Activated CD8-positive, alpha-beta memory T cell treated with anti-CD3 and anti-CD28 coated beads for 4 hours (primary cell): ENCODE results near the gene FGF19.

ENCODE experiments used
- DNase-seq, 2 donors: peaks; one replicate each; pipeline ENCODE4 v3.0.0-alpha.2; 2020; ENCODE audit warnings: low read depth in 2 of 2

FGF19 gene, protein sequence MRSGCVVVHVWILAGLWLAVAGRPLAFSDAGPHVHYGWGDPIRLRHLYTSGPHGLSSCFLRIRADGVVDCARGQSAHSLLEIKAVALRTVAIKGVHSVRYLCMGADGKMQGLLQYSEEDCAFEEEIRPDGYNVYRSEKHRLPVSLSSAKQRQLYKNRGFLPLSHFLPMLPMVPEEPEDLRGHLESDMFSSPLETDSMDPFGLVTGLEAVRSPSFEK

DNA sequence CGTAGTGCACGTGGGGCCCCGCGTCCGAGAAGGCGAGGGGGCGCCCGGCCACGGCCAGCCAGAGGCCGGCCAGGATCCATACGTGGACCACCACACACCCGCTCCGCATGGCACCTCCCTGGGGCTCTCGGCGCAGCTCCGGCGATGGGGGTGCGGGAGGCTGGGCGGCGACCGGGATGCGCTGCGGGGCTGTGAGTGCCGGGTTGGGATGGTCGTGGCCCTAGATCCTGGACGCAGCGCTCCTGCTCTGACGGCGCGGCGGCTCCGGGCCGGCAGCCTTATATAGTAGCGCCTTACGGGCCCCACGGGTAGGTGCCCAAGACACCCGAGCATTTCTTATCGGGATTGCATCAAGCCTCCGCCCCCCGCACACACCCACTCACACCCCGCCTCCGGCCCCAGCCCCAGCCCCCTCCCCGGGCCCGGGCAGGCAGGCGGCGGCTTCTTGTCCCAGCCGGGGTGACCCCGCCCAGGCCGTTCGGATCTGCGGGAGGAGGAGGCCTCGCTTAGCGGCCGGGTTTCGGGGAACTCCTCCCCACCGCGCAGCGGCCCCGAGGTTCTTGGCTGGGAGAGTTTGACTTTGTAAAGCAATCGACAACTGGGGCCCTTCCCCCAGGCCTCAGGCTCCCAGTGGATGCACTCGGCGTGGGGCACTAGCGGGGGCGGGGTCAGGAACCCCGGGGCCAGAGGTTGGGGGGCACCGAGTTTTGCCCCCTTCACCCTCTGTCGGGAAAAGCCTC, at the start of gene FGF19:
Gene FGF19 (minus strand): TSS at position 255 of the 740 bp plus-strand sequence. CDS start 146 bp downstream, at position 109.
- no peak for DNase-seq

DNA sequence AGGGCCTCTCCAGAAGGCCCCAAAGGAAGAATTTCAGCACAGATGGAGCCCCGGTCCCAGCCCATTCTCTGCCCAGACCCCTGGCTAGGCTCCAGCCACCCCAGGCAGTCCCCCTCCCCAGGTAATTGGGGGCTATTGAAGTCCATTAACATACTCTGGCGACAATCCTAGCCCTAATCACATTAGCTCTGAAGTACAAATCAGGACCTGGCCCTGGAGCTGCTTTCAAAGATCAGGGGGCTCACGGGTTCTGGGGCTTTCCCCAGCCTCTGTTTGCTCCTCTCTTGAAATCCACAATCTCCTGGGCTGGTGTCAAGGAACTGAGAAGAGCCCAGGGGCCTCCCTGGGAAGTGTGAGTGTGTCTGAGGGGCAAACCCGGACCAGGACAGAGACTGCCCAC, 49.1 kb upstream of the FGF19 start:
- no peak for DNase-seq

DNA sequence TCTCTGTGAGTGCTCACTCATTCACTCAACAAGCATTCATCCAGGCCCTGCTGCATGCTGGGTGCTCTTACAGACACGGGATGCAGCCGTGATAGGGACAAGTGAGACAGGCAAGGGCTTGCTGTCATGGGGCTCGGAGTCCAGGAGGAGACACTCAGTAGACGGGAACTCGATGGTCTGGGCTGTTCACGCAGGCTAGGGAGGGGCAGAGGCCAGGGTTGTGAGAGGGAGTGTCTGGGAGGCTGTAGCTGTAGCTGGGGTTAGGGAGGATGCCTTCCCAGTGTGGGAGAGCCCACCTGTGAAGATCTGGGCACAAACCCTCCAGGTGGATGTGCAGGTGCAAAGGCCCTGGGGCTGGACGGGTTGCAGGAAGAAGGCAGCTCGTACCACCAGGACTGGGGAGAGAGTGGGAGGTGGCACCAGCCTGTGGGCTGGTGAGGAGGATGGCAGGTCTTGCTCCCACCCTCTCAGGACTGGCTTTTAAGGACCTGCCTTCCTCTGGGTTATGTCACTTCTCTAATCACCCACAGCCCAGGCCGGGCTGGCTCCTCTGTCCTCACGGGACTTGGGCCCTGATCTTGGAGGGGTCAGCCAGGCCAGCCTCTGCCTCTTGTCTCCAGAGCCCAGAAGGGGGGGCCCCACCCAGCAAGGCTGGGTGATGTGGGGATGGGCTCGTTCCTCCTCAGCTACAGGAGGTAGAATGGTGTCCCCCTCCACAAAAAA, 47.2 kb upstream of the FGF19 start:
- DNase-seq = no peak

DNA sequence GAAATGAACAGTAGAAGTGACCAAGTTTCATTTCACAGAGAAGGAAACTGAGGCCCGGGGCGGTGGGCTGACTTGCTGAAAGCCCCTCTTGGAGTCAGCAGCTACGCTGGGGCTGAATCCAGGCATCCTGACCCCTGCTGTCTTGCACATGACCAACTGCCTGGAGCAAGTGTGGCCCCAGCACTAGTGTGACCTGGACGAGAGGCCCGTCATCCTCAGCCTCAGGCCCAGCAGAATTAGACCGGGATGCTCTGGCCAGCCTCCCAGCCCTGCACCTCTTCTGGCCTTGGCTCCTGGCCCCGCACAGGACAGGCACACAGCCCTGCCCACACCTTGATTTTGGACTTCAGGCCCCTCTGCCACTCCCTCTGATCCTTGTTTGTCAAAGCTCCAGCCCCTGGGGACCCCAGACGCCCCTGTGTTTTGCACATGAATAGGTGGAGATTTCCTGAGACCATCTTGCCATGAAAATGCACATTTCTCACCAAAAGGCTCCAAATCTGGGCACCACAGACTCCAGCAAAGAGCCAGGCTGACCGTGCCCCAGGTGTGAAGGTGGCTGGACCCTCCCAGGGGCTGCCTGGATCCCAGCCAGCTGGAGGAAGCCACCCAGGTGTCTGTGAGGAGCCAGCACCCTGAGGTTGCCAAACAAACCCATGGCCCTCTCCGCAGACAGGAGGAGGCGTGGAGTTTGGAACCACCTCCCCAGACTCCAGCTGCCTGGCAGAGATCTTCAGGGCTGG, 46.5 kb upstream of the FGF19 start:
- DNase-seq = no peak

DNA sequence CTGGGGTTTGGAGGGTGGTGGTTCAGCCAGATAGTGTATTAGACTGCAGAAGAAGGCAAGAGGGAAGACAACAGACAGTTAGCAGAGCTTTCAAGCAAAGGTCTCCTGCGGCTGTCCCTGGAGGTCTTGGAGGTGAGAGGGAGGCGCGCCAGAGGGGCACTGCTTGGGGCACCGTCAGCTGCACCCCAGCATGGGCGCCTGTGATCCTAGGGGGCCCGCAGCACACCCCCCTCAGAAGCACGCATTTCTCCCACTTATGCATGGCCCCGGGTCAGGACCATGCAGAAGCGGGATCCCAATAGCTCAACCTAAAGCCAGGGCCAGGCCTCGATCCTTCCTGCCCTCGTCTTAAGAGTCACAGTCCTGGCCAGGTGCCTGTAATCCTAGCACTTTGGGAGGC, 44.8 kb upstream of the FGF19 start:
- no peak for DNase-seq

DNA sequence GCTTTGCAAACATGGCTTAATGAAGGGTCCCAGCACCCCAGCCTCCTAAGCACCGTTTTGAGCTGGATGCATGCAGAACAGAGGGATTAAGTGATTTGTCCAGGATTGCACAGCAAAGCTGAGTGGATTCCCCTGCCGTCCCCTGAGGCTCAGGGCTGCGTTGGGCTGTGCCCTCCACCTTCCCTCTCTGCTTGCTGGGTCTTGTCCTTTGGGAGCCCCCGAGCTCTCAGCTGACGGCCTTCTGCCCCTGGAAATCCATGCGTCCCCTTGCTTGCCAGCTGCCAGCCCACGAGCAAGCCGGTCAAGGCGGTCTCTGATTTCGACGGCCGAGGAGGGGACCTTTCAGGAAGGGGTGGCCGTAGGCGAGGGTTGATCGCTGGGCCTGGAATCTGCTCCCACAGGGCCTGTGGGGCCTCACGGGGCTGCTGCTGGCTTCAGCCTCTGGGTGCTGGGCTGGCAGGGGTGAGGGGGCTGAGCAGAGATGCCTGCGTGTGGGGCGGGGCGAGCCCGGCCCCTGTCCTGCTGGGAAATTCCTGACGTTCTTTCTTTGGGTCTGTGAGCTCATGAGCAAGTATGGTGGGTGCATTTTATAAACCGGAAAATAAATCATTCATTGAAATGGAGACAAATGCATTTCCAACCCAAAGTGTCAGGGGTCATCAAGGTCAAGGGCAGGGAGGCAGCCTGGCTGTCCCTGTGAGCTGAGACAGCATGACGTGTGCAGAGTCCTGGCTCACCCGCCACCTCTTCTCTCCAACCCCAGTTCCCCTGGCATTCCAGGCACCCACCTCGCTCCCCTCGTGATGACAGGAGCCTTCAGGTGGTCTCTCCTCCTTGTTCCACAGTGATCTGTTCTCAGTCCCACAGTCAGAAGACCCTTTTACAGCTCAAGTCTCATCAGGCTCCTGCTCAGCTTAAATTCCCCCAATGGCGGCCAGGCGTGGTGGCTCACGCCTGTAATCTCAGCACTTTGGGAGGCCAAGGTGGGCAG, 43.2 kb upstream of the FGF19 start:
- no peak for DNase-seq

DNA sequence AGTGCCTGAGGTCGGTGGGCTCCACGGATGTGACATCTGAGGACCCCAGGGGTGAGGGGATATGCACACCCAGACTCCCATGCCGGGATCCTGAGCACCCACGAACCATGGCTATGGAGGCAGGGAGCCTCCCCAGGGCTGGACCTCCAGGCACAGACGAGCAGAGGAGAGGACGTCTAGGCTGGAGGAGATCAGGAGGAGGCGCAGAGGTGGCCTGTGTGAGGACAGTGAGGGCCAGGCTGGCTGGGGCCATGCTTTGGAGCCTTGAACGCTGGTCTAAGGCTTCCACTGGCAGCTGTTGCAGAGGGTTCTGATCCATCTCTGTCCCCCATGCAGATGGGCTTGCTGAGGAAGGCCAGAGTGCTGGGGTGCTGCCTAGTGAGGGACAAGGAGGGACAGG, 42.3 kb upstream of the FGF19 start:
- no peak for DNase-seq

DNA sequence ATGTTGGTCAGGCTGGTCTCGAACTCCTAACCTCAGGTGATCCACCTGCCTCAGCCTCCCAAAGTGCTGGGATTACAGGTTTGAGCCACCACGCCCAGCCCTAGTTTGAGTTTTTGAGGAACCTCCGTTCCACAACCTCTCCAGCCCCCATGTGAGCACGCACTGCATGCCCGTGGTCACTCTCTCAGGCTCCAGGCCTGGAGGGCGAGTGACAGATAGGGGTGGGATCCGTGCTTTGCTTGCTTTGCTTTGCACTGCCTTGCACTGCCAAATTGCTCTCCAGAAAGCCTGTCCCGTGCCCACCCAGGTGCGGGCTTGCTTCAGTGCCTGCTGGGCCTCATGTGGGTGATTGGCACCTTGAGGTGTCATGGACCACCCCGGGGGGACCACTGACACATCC, 41.4 kb upstream of the FGF19 start:
- no peak for DNase-seq

DNA sequence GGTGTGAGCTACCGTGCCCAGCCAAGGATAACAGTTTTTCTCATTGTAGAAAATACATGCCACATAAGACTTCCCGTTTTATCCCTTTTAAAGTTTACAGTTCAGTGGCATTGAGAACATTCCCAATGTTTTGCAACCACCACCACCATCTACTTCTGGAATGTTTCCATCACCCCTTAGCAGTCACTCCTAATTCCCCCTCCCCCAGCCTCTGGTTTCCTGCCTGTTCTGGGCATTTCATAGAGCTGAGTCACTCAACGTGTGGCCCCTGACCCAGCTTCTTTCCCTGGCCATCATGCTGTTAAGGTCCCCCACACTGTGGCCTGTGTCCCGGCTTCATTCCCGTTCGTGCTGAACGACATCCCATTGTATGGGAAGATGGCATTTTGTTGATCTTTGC, 40.6 kb upstream of the FGF19 start:
- DNase-seq = no peak

DNA sequence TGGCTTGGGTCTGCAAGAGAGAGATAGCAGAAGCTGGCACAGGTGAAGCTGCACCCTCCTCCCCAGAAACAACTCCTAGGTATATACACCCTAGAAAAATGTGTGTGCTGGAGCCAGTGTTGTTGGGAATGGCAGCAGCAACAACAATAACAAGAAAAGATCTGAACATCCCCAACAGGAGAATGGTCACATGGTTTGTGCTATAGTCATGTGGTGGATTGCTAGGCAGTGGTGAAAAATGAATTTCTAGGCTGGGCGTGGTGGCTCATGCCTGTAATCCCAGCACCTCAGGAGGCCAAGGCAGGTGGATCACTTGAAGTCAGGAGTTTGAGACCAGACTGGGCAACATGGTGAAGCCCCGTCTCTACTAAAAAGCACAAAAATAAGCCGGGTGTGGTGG, 31.0 kb upstream of the FGF19 start:
- DNase-seq = no peak

DNA sequence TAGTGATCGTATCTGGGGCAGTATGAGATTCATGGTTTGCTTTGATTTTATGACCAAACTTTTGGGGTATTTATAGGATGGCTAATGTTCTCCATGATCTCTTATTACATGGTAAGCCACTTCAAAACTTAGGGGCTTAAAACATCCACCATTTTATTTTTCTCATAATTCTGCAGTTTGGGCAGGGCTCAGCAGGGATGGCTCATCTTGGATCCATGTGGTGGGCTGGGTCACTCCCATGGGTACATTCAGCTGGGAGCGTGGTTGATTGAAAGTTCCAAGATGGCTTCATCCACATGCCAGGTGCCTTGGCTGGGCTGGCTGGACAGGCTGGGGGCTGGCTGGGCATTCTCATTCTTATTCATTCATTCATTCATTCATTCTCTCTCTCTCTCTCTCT, 30.5 kb upstream of the FGF19 start:
- no peak for DNase-seq

DNA sequence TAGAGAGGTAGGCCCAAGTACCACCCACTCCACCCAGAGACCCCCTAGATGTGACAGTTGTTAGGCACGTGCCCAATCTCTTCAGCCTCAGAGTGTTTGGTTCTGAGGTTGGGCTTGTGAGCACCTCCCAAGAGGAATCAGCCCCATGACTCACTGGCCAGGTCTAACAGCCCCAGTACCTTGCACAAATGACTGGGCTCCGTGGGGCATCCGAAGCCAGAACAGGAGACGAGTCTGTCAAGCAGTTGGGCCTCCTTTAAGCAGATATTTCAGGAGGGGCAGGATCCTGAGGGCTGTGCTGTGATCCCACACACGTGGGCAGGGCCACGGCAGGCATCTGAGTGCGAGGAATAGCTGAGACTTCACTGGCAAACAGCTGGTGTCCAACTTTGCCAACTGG, 29.1 kb upstream of the FGF19 start:
- no peak for DNase-seq

DNA sequence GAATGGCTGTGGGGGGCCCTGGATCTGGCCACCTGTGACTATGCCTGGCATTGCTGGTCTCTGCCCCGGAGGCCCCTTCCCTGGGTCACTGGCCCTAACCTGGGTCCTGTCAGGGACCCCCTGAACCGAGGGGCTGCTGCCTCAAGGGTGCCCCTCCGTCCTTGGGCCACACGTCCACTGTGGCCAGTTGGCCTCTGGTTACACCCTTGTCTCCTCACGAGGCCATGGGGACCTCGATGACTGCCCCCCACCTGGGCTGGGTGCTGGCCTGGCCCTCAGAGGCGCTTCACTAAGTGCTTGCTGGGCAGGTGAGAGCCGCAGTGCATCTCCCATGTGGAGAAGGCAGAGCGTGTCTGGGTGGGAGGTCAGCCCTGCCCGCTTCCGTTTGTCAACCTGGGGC, 27.3 kb upstream of the FGF19 start:
- no peak for DNase-seq

DNA sequence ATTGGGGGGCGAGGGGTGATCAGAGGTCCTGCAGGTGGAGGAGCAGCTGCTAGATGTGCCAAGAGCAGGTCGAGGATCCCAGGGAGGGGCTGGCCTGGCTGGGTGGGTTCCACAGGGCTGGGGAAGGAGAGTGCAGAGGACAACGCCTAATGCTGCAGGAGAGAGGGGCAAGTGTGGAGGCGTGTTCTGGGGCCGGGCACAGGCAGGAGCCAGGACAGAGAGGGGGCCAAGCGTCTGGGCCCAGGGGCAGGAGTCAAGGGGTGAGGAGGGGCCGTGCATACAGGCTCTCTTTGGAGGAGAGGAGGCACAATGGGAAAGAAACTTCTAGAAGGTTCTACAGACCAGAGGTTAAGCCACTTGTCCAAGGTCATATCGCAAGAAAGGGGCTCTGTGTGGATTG, 26.7 kb upstream of the FGF19 start:
- DNase-seq = no peak

DNA sequence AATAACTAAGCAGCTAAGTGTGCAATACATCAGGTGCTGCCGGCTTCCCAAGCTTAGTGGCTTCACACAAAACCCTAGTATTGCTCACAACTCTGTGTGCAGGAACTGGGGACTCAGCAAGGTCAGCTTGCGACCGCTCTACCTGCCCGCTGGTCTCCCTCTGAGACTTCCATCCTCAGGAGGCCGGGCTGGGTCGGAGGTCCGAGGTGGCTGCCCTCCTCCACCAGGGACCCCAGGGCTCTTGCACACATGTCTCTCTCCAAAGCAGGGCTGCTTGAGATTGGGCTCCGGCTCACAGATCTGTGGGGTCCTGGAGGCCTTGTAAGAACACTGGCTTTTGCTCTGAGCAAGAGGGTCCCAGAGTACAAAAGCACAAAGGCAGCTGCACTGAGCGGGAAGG, 25.4 kb upstream of the FGF19 start:
- no peak for DNase-seq

DNA sequence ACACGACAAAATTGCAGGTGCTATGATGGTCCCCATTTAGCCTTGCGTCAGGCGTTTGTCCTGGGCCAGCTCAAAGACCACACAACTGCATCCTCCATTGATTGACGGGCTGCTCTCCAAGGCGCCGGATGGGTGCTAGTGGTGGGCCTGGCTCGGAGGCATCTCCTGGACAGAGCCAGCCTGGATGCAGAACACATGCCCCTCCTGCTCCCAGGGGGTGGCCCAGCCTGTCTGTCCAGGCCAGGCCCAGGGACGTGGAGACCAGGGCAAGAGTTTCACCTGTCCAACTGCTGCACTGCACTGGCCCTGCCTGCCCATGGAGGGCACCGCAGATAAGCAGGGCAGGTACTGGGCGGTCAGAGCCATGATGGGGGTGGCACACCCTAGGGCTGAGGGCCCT, 23.4 kb upstream of the FGF19 start:
- no peak for DNase-seq

DNA sequence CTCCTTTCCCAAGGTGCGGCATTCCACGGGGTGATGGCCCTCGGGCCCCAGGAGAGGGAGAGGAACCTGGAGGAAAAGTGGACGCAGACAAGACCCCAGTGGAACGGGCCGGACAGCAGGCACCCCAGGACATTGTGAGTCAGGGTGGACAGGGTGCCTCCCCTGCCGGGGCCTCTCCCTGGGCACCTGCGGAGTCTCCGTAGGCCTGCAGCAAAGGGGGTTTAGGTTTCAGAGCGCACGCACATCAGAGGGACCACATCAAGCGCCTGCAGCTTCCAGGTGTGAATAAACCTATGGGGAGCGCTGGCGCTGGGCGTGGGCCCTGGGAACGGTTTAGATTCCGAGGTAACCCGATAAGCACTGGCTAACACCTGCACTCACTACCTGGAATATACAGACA, 22.7 kb upstream of the FGF19 start:
- DNase-seq = no peak

DNA sequence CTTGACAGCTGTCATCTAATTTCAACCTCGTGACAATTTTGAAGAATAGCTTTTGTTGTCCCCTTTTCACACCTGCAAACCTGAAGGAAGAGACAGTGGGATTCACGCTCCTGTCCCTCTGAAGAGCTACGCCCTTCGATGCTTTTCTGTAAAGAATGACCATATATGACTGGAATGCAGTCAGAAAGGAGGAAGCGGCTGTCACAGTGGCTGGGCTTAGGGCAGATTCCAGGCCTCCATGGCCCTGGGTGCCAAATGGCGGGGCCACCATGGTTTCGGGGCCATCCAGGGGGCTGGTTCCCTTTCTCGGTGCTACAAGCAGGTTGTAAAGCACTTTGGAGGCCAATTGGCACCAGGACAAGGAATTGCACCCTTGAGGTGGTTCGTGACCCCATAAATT, 22.2 kb upstream of the FGF19 start:
- DNase-seq = no peak

DNA sequence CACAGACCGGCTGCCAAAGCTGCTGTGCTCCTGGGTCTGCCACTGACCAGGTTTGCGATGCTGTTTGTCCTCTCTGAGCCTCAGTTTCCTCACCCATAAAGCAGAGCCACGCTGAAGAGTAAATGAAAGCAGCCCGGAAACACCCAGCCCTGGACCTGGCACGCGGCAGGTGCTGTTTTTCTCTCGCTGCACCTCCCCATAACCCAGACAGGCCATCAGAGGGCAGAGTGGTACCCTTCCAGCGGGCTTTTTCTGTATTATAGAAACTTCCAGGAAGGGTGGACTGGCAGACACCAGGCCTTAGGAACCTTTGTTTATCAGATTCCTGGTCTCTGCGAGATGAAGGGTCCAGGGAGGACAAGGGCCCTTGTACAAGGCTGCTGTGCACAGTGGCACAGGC, 17.9 kb upstream of the FGF19 start:
- no peak for DNase-seq

DNA sequence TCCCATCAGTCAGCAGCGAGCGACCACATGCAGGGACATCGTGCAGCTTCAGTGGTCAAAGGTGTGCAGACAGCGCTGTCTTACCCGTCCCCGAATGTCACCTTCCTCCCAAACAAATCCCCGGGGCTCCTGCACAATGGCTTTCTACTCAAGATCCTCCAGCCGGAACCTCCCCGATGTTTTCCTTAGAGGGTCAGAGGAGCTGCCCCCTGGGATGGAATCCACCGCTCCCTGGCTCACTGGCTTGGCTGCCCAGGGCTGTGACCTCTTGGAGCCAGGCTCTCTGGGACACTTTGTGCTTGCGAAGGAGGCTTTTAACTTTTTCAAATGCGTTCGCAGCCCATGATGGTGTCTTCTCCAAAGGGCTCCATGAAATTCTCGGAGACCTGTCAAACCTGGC, 17.3 kb upstream of the FGF19 start:
- no peak for DNase-seq

DNA sequence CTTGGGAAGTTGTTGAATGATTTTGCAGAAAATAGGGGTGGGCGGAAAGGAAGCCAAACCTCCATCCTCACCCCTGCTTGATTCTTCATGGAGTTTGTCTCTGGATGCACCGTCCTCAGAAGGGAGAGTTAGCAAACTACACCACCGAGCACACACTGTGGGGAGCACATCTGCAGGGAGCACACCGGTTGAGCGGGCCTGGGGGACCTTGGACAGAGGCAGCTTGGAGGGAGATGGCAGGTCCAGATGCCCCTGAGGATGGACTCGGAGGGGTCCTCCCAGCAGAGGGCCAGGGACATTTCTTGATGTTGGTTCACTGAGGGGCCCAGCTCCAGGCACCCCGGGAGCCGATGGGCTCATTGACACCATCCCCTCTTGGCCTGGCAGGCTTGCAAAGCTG, 15.1 kb upstream of the FGF19 start:
- no peak for DNase-seq
